ENCODE results near the gene DUSP15.

Gene DUSP15

GRCh38 chr20:31894980-31895675, 24.8 kb upstream of the DUSP15 start:
- DNase-seq: no peak

- no peak for DNase-seq
Observed at GRCh38 chr20:31890646-31891045, 20.3 kb upstream of the DUSP15 start.

- no peak for DNase-seq
Observed at GRCh38 chr20:31883829-31884228, 13.5 kb upstream of the DUSP15 start.

GRCh38 chr20:31881945-31882344, 11.6 kb upstream of the DUSP15 start:
- DNase-seq: no peak

GRCh38 chr20:31879143-31879987, 9.0 kb upstream of the DUSP15 start:
- DNase-seq: peak; percentile 88

GRCh38 chr20:31877684-31878083, 7.4 kb upstream of the DUSP15 start:
- DNase-seq: no peak

- DNase-seq: no peak
Observed at GRCh38 chr20:31875671-31876070, 5.3 kb upstream of the DUSP15 start.

GRCh38 chr20:31872406-31872805, 2.1 kb upstream of the DUSP15 start:
- no peak for DNase-seq

GRCh38 chr20:31871618-31871954, 1.3 kb upstream of the DUSP15 start:
- DNase-seq: no peak

GRCh38 chr20:31870726-31871617, 645 bp upstream of the DUSP15 start:
- no peak for DNase-seq

- no peak for DNase-seq
Observed at GRCh38 chr20:31869673-31869941, 720 bp downstream of the DUSP15 start.

- no peak for DNase-seq
Observed at GRCh38 chr20:31868853-31869672, 1.3 kb downstream of the DUSP15 start.

GRCh38 chr20:31866221-31866620, 4.1 kb downstream of the DUSP15 start:
- no peak for DNase-seq

- DNase-seq: no peak
Observed at GRCh38 chr20:31864521-31865400, 5.6 kb downstream of the DUSP15 start.

GRCh38 chr20:31863296-31864085, 6.8 kb downstream of the DUSP15 start:
- no peak for DNase-seq

- no peak for DNase-seq
Observed at GRCh38 chr20:31862506-31862905, 7.8 kb downstream of the DUSP15 start.

GRCh38 chr20:31862157-31862470, 8.2 kb downstream of the DUSP15 start:
- DNase-seq: no peak

- DNase-seq: peak; percentile 76
Observed at GRCh38 chr20:31861385-31862156, 8.8 kb downstream of the DUSP15 start.

GRCh38 chr20:31861135-31861384, 9.3 kb downstream of the DUSP15 start:
- no peak for DNase-seq

- DNase-seq: no peak
Observed at GRCh38 chr20:31860390-31861134, 9.8 kb downstream of the DUSP15 start.

All from stimulated activated CD8-positive, alpha-beta memory T cell treated with anti-CD3 and anti-CD28 coated beads, Interleukin-4, amount 100 ng/mL, for 48 hours (primary cell).